Measurements from ENCODE around the gene CDC42BPB.

Gene CDC42BPB

GRCh38 chr14:103041464-103041863, 15.9 kb downstream of the CDC42BPB start:
- DNase-seq: no peak
- H3K9ac ChIP-seq (ENCODE audit: low read depth, low read length): no peak overlapping the region
- no peak for TF ChIP-seq CTCF (IDR thresholded peaks at IDR 0.05; ENCODE audit: borderline replicate concordance, extremely low read depth, low read length, poor library complexity, severe bottlenecking)
- TF ChIP-seq EZH2 (IDR thresholded peaks at IDR 0.05; ENCODE audit: borderline replicate concordance, low read depth, low read length, severe bottlenecking): no peak
- H3K27ac ChIP-seq (ENCODE audit: low read length): no peak overlapping the region
- H3K4me3 ChIP-seq (ENCODE audit: low read depth in 1 of 2, low read length in 2 of 2): no peak overlapping the region
- H3K4me2 ChIP-seq (ENCODE audit: insufficient read depth, low read length): no peak overlapping the region
- no peaks in the 10 kb centered on the region for H3K9me3 ChIP-seq (ENCODE audit: insufficient read depth, low read length, severe bottlenecking)
- no peak for ATAC-seq (ENCODE audit: insufficient read depth, low read depth)
- H3K79me2 ChIP-seq (ENCODE audit: insufficient read depth, low read length): no peaks in the 10 kb centered on the region
- H3K27me3 ChIP-seq (ENCODE audit: insufficient read depth, low read length, poor library complexity): peaks cover 11% of the 10 kb centered on the region
- H2AFZ ChIP-seq (ENCODE audit: low read depth, low read length): no peak overlapping the region
- no peaks in the 10 kb centered on the region for H3K36me3 ChIP-seq (ENCODE audit: insufficient read depth, low read length)
- no peaks in the 10 kb centered on the region for H4K20me1 ChIP-seq (ENCODE audit: insufficient read depth, low read length)
- H3K4me1 ChIP-seq (ENCODE audit: insufficient read depth, low read length): no peaks in the 10 kb centered on the region

GRCh38 chr14:103033681-103034096, 23.7 kb downstream of the CDC42BPB start:
- H3K27ac ChIP-seq (ENCODE audit: low read length): no peak overlapping the region
- no peak overlapping the region for H2AFZ ChIP-seq (ENCODE audit: low read depth, low read length)
- TF ChIP-seq EZH2 (IDR thresholded peaks at IDR 0.05; ENCODE audit: borderline replicate concordance, low read depth, low read length, severe bottlenecking) (no peak), CTCF (IDR thresholded peaks at IDR 0.05; ENCODE audit: borderline replicate concordance, extremely low read depth, low read length, poor library complexity, severe bottlenecking) (no peak)

GRCh38 chr14:103031956-103032355, 25.4 kb downstream of the CDC42BPB start:
- ATAC-seq (ENCODE audit: insufficient read depth, low read depth): no peak
- no peaks in the 10 kb centered on the region for H3K79me2 ChIP-seq (ENCODE audit: insufficient read depth, low read length)
- no peak for DNase-seq
- no peaks in the 10 kb centered on the region for H3K4me1 ChIP-seq (ENCODE audit: insufficient read depth, low read length)
- no peak overlapping the region for H2AFZ ChIP-seq (ENCODE audit: low read depth, low read length)
- H3K27me3 ChIP-seq (ENCODE audit: insufficient read depth, low read length, poor library complexity): no peaks in the 10 kb centered on the region
- no peaks in the 10 kb centered on the region for H4K20me1 ChIP-seq (ENCODE audit: insufficient read depth, low read length)
- TF ChIP-seq CTCF (IDR thresholded peaks at IDR 0.05; ENCODE audit: borderline replicate concordance, extremely low read depth, low read length, poor library complexity, severe bottlenecking) (no peak), EZH2 (IDR thresholded peaks at IDR 0.05; ENCODE audit: borderline replicate concordance, low read depth, low read length, severe bottlenecking) (no peak)
- H3K9ac ChIP-seq (ENCODE audit: low read depth, low read length): no peak overlapping the region
- H3K4me2 ChIP-seq (ENCODE audit: insufficient read depth, low read length): no peak overlapping the region
- H3K27ac ChIP-seq (ENCODE audit: low read length): no peak overlapping the region
- H3K4me3 ChIP-seq (ENCODE audit: low read depth in 1 of 2, low read length in 2 of 2): no peak overlapping the region
- no peaks in the 10 kb centered on the region for H3K36me3 ChIP-seq (ENCODE audit: insufficient read depth, low read length)
- no peaks in the 10 kb centered on the region for H3K9me3 ChIP-seq (ENCODE audit: insufficient read depth, low read length, severe bottlenecking)

More at GRCh38 chr14:103033681-103034096, 23.7 kb downstream of the CDC42BPB start:
- Histone ChIP-seq H3K9me3 (ENCODE audit: insufficient read depth, low read length, severe bottlenecking) (no peaks in the 10 kb centered on the region), H3K27me3 (ENCODE audit: insufficient read depth, low read length, poor library complexity) (no peaks in the 10 kb centered on the region), H3K4me2 (ENCODE audit: insufficient read depth, low read length) (no peak overlapping the region), H3K4me1 (ENCODE audit: insufficient read depth, low read length) (no peaks in the 10 kb centered on the region), H4K20me1 (ENCODE audit: insufficient read depth, low read length) (no peaks in the 10 kb centered on the region), H3K4me3 (ENCODE audit: low read depth in 1 of 2, low read length in 2 of 2) (no peak overlapping the region), H3K79me2 (ENCODE audit: insufficient read depth, low read length) (no peaks in the 10 kb centered on the region), H3K9ac (ENCODE audit: low read depth, low read length) (no peak overlapping the region), H3K36me3 (ENCODE audit: insufficient read depth, low read length) (no peaks in the 10 kb centered on the region)
- ATAC-seq (ENCODE audit: insufficient read depth, low read depth) (no peak), DNase-seq (no peak)

GRCh38 chr14:103031566-103031911, 25.8 kb downstream of the CDC42BPB start:
- Histone ChIP-seq H3K27ac (ENCODE audit: low read length) (no peak overlapping the region), H3K79me2 (ENCODE audit: insufficient read depth, low read length) (no peaks in the 10 kb centered on the region), H4K20me1 (ENCODE audit: insufficient read depth, low read length) (no peaks in the 10 kb centered on the region), H3K4me2 (ENCODE audit: insufficient read depth, low read length) (no peak overlapping the region), H3K9me3 (ENCODE audit: insufficient read depth, low read length, severe bottlenecking) (no peaks in the 10 kb centered on the region), H3K4me1 (ENCODE audit: insufficient read depth, low read length) (no peaks in the 10 kb centered on the region), H2AFZ (ENCODE audit: low read depth, low read length) (no peak overlapping the region), H3K4me3 (ENCODE audit: low read depth in 1 of 2, low read length in 2 of 2) (no peak overlapping the region), H3K27me3 (ENCODE audit: insufficient read depth, low read length, poor library complexity) (no peaks in the 10 kb centered on the region), H3K9ac (ENCODE audit: low read depth, low read length) (no peak overlapping the region), H3K36me3 (ENCODE audit: insufficient read depth, low read length) (no peaks in the 10 kb centered on the region)
- DNase-seq: no peak
- no peak for ATAC-seq (ENCODE audit: insufficient read depth, low read depth)
- TF ChIP-seq CTCF (IDR thresholded peaks at IDR 0.05; ENCODE audit: borderline replicate concordance, extremely low read depth, low read length, poor library complexity, severe bottlenecking): no peak
- TF ChIP-seq EZH2 (IDR thresholded peaks at IDR 0.05; ENCODE audit: borderline replicate concordance, low read depth, low read length, severe bottlenecking): no peak

Measured in DND-41 (cell line).